Heart left ventricle (tissue), 13 donors: ENCODE results near the gene TRMT10A.

ENCODE experiments used
- POLR2A ChIP-seq, 2 donors: fragments of 450-650 bp; IDR thresholded peaks; one replicate each; pipeline ENCODE4 v1.6.1; 2017; ENCODE audit warnings: antibody characterized with exemption in 2 of 2, mild to moderate bottlenecking in 2 of 2, moderate library complexity in 2 of 2
- TF ChIP-seq, protein P1 (sequence below), 12 donors: fragments of 200-600 bp; sonication (generic) in 4 of 12; IDR thresholded peaks; one replicate each; pipeline versions ENCODE4 v1.5.0 to v1.8.0; 2018 to 2022; ENCODE audit warnings: antibody characterized with exemption in 12 of 12, mild to moderate bottlenecking in 5 of 12
- donor health status: ischemic (EF 13 %, LVEDD 7.1; RV severe dilation, severe dysfunction).
- donor health status: DM: no; HTN: yes; CAD: no.
- donor health status: DM: no; HTN: no; CAD: no.
- donor health status: ischemic (EF 25% LVEDD 6.9; RV normal size, moderate dysfunction).
- donor health status: ischemic (EF 25% LVEDD 5.7; RV mildly dilated, moderate dysfunction).
- donor health status: ischemic (EF 35%, LVEDD 5.7; RV mildly dilated, moderate dysfunction).
- donor health status: nonischemic (EF 11% LVEDD 7.7; RV severe dilation, severe dysfunction).
- donor health status: DM: yes; HTN: yes; CAD: no.
- donor health status: PGD.
- donor health status: ischemic (EF 29% LVEDD 5.4; RV normal size, mild dysfunction).
- donor health status: nonischemic (EF 23%, LVEDD 6.1; RV moderate dilation, normal function).

DNA sequence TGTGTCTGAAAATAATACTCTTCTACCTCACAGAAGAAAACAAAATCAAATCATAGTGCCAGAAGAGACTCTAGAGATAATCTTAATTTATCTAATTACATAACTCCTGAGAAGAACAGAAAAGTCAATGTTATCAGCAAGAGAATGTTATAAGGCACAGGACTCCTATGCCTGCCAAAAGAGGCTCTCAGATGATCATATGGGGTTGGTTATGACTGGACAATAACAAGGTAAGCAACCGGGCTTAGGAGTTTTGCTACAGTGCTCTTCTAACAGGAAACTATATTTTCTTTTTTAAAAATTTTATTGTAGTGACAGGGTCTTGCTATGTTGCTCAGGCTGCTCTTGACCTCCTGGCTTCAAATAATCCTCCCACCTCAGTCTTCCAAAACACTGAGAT lies 56.5 kb downstream of the TRMT10A start:
- TF ChIP-seq, protein P1, sequence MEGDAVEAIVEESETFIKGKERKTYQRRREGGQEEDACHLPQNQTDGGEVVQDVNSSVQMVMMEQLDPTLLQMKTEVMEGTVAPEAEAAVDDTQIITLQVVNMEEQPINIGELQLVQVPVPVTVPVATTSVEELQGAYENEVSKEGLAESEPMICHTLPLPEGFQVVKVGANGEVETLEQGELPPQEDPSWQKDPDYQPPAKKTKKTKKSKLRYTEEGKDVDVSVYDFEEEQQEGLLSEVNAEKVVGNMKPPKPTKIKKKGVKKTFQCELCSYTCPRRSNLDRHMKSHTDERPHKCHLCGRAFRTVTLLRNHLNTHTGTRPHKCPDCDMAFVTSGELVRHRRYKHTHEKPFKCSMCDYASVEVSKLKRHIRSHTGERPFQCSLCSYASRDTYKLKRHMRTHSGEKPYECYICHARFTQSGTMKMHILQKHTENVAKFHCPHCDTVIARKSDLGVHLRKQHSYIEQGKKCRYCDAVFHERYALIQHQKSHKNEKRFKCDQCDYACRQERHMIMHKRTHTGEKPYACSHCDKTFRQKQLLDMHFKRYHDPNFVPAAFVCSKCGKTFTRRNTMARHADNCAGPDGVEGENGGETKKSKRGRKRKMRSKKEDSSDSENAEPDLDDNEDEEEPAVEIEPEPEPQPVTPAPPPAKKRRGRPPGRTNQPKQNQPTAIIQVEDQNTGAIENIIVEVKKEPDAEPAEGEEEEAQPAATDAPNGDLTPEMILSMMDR (IDR thresholded peaks at IDR 0.05), result no peak
- TF ChIP-seq POLR2A (IDR thresholded peaks at IDR 0.05), result no peak
